RWPE2 (cell line): ENCODE data around the gene SLC25A21.

Experiments
- ATAC-seq: fragments of 200-7000 bp; cut with Tn5 transposase; 3 replicates; pipeline ENCODE4 v1.9.1; 2021; ENCODE audit warnings: low read depth
- DNase-seq: peaks from one replicate; pipeline ENCODE4 v3.0.0-alpha.2; 2020; ENCODE audit warnings: low spot score
- H3K27ac ChIP-seq: fragments of 450-650 bp; 2 replicates; pipeline ENCODE4 v1.5.1; 2017; ENCODE audit warnings: mild to moderate bottlenecking; ENCODE audit not compliant: poor library complexity, severe bottlenecking
- H3K27me3 ChIP-seq: fragments of 250-450 bp; sonication (Bioruptor Pico); 2 replicates; pipeline ENCODE4 v1.5.1; 2021; ENCODE audit warnings: mild to moderate bottlenecking, moderate library complexity; ENCODE audit not compliant: insufficient read depth, poor library complexity, severe bottlenecking
- H3K36me3 ChIP-seq: fragments of 250-450 bp; sonication (Bioruptor Pico); 2 replicates; pipeline ENCODE4 v1.5.1; 2020; ENCODE audit warnings: low read depth, mild to moderate bottlenecking, moderate library complexity
- H3K4me1 ChIP-seq: fragments of 250-450 bp; sonication (Bioruptor Pico); 2 replicates; pipeline ENCODE4 v1.5.1; 2021; ENCODE audit warnings: mild to moderate bottlenecking, moderate library complexity; ENCODE audit not compliant: insufficient read depth, poor library complexity, severe bottlenecking
- H3K4me3 ChIP-seq: fragments of 250-450 bp; sonication (Bioruptor Pico); 2 replicates; pipeline ENCODE4 v1.5.1; 2021; ENCODE audit warnings: mild to moderate bottlenecking, moderate library complexity; ENCODE audit not compliant: severe bottlenecking
- H3K9me3 ChIP-seq: fragments of 250-450 bp; sonication (Bioruptor Pico); 2 replicates; pipeline ENCODE4 v1.5.1; 2021; ENCODE audit warnings: mild to moderate bottlenecking, moderate library complexity; ENCODE audit not compliant: severe bottlenecking
- CTCF ChIP-seq: fragments of 450-650 bp; IDR thresholded peaks from one replicate; pipeline ENCODE4 v1.5.1; 2017; ENCODE audit warnings: mild to moderate bottlenecking, moderate library complexity; ENCODE audit not compliant: poor library complexity, severe bottlenecking

The SLC25A21 gene

GRCh38 chr14:36746872-36747271, 425.5 kb downstream of the SLC25A21 start:
- Histone ChIP-seq H3K4me3 (no peak overlapping the region), H3K27ac (no peak overlapping the region), H3K9me3 (peaks cover 3% of the 10 kb centered on the region), H3K4me1 (no peaks in the 10 kb centered on the region), H3K36me3 (no peaks in the 10 kb centered on the region), H3K27me3 (no peaks in the 10 kb centered on the region)
- no peak for TF ChIP-seq CTCF
- ATAC-seq (no peak), DNase-seq (no peak)

- Histone ChIP-seq H3K36me3 (no peaks in the 10 kb centered on the region), H3K27me3 (no peaks in the 10 kb centered on the region), H3K27ac (no peak overlapping the region), H3K4me3 (no peak overlapping the region), H3K9me3 (peaks cover 3% of the 10 kb centered on the region), H3K4me1 (no peaks in the 10 kb centered on the region)
- ATAC-seq = no peak
- no peak for DNase-seq
- no peak for TF ChIP-seq CTCF
These were observed 430.5 kb downstream of the SLC25A21 start for GRCh38 chr14:36741858-36742257.

GRCh38 chr14:36738269-36738668, 434.1 kb downstream of the SLC25A21 start:
- H3K27me3 ChIP-seq = no peaks in the 10 kb centered on the region
- TF ChIP-seq CTCF = no peak
- H3K4me1 ChIP-seq = no peaks in the 10 kb centered on the region
- ATAC-seq (no peak), DNase-seq (no peak)
- H3K36me3 ChIP-seq = no peaks in the 10 kb centered on the region
- no peaks in the 10 kb centered on the region for H3K9me3 ChIP-seq
- H3K4me3 ChIP-seq = no peak overlapping the region
- no peak overlapping the region for H3K27ac ChIP-seq

- TF ChIP-seq CTCF = no peak
- no peak for ATAC-seq
- Histone ChIP-seq H3K27ac (no peak overlapping the region), H3K27me3 (no peaks in the 10 kb centered on the region), H3K4me1 (no peaks in the 10 kb centered on the region), H3K4me3 (no peak overlapping the region), H3K9me3 (no peaks in the 10 kb centered on the region), H3K36me3 (no peaks in the 10 kb centered on the region)
- no peak for DNase-seq
These were observed 446.3 kb downstream of the SLC25A21 start for GRCh38 chr14:36726128-36726527.

- DNase-seq = no peak
- H3K4me3 ChIP-seq = no peak overlapping the region
- H3K27me3 ChIP-seq = no peaks in the 10 kb centered on the region
- no peak overlapping the region for H3K27ac ChIP-seq
- no peaks in the 10 kb centered on the region for H3K36me3 ChIP-seq
- H3K9me3 ChIP-seq = no peaks in the 10 kb centered on the region
- ATAC-seq = no peak
- no peaks in the 10 kb centered on the region for H3K4me1 ChIP-seq
- TF ChIP-seq CTCF = no peak
These were observed 448.2 kb downstream of the SLC25A21 start for GRCh38 chr14:36724162-36724561.
